ENCODE results near the gene ZEB2. TPM values are rescaled to one million over a fixed set of nuclear protein-coding genes. Genes with fewer than 3 reads are reported as not detected.

Gene ZEB2
- total RNA-seq, 1 donor from 2014 or later = 8.5 TPM

DNA sequence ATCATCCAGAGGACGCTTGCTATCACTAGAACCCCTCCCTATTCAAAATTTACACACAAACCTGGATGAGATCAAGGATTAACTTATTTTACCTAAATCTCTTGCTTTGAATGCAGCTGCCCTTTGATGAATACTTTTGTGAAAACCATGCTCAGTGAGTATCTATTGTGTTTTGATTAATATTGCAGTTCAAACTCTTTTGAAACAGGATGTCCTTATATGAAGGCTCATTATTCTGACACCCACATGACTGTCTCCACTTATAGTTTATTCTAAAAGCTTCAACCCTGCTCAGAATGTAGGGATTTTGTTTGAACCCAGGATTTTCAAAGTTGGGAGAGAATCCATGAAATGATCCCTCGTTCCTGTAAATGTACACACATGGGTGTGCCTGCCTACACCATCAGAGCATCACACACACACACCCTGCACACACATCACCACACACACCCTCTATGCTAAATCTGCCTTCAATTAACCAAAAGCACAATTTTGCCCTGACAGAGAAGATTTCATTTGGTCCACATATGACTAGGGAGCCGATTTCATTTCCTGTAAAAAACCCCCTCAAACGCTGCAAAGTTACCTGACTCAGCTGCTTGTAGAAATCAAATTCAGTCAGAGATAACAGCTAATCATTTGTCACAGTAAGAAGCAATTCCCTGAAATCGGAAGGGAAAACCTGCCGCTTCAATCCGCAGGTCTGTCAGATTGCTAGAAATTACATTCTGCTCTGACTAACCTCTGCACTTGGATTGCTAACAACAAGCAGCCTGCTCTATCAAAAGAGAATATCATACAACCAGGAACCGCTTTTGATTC lies 65.2 kb downstream of the ZEB2 start:
- intact Hi-C loops (cut with micrococcal nuclease) = no loop called here

DNA sequence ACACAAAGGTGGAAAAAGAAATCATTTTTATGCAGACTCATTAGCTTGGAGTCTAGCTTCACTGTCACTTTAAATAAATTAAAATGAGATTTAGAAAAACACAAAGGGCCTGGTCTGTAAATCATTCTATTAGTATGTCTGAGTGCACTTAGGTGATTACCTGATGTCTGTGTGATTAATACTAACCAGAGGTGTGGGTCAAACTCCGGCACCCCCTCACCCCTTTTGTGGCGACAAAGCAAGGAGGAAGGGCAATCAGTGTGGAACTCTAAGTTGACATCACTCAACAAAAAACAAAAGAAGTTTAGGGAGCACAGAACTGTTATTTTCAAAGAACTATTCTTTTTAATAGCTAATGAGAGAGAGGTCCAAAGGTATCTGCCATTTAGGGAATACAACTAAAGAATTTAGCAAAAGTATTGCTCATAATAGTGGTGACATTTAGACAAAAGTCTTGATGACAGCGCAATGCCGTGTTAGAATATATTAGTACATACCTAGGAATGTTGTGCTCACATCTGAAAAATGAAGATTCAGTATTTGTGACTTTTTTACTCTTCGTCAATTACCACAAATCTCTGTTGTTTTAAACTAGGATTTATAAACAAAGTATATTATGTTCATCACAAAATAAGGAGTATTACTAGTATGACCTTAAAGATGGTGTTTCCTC lies 66.3 kb downstream of the ZEB2 start:
- intact Hi-C loops (cut with micrococcal nuclease) = no loop called here

- intact Hi-C loops (cut with micrococcal nuclease) = no loop called here
Measured at GRCh38 chr2:144452989-144453336, 67.0 kb downstream of the ZEB2 start.

- intact Hi-C loops (cut with micrococcal nuclease) = no loop called here
Measured at GRCh38 chr2:144452169-144452988, 67.5 kb downstream of the ZEB2 start.

DNA sequence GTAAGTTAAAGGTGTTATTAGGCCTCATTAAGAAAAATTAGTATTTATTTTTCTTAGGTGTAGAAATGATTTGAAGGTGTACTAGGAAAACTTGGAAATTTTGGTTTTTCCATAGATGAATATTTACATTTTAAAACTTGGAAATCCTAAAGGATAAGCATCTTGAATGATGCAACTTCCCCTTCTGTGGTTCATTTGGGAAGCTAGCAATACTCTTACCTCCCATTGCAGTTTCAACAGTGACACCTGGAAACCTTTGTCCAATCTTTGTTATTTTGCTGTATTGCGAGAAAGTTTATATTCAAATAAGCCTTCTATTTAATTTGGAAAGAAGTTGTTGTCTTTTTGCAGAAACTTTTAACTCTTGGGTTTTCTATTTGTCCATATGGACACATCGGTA lies 68.5 kb downstream of the ZEB2 start:
- intact Hi-C loops (cut with micrococcal nuclease) = no loop called here

DNA sequence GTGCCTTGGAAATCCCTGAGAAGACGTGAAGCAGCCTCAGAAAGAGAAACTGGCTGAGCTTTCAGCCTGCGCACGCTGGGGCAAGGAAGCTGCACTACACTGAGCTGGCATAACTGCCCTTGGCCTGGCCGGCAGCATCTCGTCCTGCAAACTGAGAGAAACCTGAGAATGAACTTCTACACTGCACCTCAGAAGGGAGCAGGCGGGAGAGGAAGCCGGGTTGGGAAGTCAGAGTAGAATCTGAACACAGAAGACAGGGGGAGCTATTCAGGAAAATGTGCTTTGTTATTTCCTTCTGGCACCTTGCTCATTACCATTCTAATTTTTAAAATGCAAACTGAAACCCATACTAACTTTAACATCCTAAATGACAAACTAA lies 70.9 kb downstream of the ZEB2 start:
- intact Hi-C loops (cut with micrococcal nuclease) = no loop called here

- intact Hi-C loops (cut with micrococcal nuclease) = no loop called here
Measured at GRCh38 chr2:144448389-144449027, 71.4 kb downstream of the ZEB2 start.

DNA sequence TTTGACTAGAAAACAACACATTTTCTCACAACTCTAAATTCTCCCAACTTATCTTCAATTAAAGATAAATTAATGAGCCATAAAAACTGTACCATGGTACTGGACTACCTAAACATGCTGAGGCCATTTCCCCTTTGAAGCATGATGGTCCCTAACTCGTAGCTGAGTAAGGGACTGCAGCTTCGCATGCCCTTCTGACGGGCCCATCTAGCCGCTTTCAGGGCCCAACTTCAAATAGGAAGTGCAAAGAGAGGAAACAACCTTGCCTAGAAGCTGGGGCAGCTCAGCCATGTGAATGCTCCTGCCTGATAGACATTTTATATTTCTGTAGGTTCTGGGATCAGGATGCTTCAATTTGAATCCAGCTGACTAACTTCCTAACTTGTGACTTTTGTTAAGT lies 72.4 kb downstream of the ZEB2 start:
- intact Hi-C loops (cut with micrococcal nuclease) = no loop called here

GRCh38 chr2:144446136-144446535 lies 73.8 kb downstream of the ZEB2 start:
- intact Hi-C loops (cut with micrococcal nuclease) = no loop called here

DNA sequence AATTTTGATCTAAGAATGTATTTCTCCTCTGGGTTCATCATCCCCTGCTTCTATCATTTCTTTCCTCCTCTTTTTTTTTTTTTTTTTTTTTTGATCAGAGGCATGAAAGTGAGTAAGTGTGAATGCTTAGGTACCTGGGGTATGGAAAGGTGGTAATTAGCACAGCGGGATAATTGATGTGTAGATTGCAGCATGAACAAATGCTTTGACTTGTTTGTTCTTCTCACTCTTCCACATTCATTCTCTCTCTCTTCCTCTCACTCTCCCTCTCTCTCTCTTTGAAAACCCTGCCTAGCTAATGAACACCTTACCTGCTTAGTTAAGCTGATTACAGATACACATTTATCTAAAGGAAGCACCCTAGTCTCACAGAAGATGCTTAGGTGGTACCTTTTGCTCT lies 74.7 kb downstream of the ZEB2 start:
- intact Hi-C loops (cut with micrococcal nuclease) = no loop called here

DNA sequence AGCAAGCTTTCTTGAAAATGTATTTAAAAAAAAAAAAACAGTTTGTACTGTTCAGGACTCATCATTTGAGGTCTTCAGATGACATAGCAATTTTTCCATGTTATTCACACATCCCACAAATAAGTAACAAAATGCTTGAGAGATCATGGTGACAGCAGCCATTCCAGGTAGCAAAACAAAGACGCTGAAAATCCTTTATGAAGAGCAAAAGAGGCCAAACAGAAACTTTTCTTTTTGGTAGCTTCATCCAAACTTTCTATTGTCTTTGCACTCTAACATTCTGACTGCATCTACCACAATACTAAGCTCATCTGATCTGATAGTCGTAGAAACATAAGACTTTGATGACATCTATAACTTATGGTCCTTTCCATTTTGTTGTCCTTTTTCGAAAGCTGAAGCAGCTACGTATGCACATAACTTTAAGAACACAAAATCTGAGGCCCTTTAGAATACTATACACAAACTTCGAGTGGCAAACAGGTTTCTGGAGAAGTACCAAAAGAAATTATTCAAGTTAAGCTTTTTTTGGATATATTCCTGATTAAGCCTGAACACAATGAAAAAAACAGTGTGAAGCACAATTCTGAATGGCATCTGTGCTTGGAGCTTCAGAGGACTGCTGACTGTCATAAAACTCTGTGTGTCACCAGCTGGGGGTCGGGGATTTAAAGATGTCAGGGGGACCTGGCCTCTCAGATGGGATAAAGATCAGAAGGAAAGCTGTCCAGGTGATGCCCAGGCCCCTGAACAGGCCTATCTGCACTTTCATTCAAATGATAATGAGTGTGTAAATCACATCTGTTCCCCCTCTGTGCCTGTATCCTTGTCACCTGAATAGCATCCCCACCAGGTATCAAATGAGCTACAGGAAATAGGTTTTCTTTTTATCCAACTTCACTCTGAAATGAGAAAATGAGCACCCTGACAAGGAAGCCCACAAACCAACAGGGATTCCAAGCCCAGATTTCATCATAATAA lies 75.8 kb downstream of the ZEB2 start:
- intact Hi-C loops (cut with micrococcal nuclease) = no loop called here

DNA sequence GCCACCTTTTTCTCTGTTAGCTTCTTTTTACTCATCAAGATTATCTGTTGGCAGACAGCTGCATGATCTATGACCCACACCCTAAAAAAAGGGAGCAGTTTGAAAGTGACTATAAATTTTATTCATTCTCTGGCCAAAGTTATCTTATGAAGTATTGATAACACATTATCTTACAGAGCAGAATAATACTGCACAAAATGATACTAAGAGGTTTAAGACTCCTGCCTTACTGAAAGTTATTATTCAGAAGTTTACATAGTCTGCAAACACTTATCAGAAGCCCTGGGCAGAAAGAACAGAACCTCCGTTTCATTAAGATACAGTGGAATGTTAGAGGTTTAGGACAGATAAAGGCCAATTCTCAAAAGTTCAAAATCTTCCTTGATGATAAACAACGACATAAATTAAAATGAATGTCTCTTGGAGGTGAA lies 78.2 kb downstream of the ZEB2 start:
- intact Hi-C loops (cut with micrococcal nuclease) = no loop called here

DNA sequence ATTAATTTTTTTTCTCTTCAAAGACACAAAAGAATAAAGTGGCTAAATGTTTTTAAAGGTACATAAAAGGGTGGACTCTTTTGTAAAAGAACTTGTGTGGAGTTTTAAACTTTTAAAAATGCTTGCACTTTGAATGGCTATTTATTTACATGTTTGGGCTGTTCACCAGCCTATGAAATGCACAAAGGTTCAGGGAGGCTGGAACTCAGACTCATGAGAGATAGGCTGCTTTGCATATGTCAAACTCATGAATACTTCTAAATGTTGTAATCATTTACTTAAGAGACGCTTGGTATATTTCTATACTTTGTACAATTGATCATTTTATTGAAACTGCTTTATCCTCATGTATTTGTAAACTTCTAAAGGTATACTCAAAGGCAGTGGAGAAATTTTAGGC lies 79.9 kb downstream of the ZEB2 start:
- intact Hi-C loops (cut with micrococcal nuclease) = no loop called here

- intact Hi-C loops (cut with micrococcal nuclease) = no loop called here
Measured at GRCh38 chr2:144438801-144439631, 80.9 kb downstream of the ZEB2 start.

GRCh38 chr2:144437636-144438035 lies 82.3 kb downstream of the ZEB2 start:
- intact Hi-C loops (cut with micrococcal nuclease) = no loop called here

DNA sequence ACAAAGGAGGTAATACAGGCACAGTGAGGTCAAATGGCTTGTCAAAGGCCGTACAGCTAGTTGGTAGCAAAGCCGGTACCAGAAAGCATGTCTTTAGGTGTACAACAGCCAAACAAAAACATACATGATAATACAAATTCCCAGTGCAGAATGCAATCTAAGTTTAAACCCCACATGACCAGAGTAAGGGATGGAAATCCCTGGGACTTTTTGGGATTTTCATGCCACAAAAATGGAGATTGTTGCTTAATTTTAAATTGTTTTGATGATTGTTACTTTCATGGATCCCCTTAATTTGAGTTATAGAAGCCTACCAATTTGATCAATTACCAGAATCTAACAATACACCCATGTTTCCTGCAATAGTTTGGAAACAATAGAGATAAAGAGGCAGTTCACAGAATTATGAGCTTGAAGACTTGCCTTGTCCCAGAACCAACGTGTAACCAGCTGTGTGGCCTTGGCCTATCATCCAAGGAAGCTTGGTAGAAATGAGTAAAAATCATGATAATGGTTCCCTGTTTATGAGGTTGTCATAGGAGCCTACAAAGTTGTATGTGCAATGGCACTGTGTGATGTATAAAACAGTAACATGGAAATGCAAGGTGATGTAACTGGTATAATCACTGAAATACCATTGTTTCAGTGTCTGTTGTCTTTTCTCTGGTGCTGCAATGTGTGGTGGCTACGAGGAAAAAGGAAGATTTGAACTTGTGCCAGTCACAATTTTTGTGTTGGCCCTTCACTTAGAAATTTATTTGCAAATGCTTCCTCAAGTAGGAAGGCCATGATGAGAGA lies 85.3 kb downstream of the ZEB2 start:
- intact Hi-C loops (cut with micrococcal nuclease) = no loop called here

GRCh38 chr2:144432921-144433320 lies 87.0 kb downstream of the ZEB2 start:
- intact Hi-C loops (cut with micrococcal nuclease) = no loop called here

DNA sequence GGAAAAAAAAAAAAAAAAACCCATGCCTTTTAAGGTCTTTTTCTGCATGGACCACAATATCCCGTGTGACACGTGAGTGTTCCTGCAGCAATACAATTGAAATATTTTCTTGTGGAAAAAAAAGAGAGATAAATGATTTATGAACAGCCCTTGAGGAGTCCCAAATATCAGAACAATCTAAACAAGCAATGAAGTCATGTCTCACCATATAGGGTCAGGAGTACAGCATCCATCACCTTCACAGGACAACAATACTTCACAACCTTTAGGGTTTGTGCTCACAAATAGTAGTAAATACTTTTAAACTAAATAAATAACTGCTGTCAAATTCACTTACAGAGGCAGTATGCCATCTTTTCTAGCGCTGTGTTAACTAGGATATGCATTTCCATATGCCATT lies 87.9 kb downstream of the ZEB2 start:
- intact Hi-C loops (cut with micrococcal nuclease) = no loop called here

DNA sequence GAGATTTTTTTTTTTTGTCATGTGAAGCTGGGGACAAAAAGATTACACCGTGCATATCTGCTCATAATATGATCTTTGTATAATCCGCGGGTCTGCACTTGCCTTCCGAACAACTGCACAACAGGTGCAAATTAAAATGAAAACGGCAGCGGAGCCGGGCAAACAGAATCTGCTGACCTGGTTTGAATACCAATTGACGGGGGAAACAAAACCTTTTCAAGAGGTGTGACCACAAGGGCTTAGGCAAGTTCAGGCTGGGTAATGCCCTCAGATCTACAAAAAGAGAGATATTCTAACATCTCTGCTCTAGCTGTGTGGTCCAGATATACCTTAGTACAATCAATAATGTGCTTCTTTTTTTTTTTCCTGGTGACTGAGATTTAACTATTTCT lies 88.5 kb downstream of the ZEB2 start:
- intact Hi-C loops (cut with micrococcal nuclease) = no loop called here
